ENCODE measurements around the gene ZNF830.

GRCh38 chr17:34920676-34921075, 40.7 kb upstream of the ZNF830 start:
- no peak for TF ChIP-seq CTCF (IDR thresholded peaks at IDR 0.05; ENCODE audit: low read length)
- no peak for TF ChIP-seq EZH2 (optimal IDR thresholded peaks at IDR 0.05; ENCODE audit: low read depth, low read length)
